LNCaP clone FGC (cell line): ENCODE results near the gene MPZL2.

Experiments
- DNase-seq: peaks from one replicate; pipeline ENCODE4 v3.0.0-alpha.2; 2011; ENCODE audit warnings: low read depth
- H3K4me3 ChIP-seq: 2 replicates; pipeline ENCODE4 v1.5.1; 2011; ENCODE audit warnings: mild to moderate bottlenecking, low read depth, low read length, control low read depth
- TF ChIP-seq, protein P1 (sequence below): IDR thresholded peaks from 2 replicates; pipeline ENCODE4 v1.5.1; 2012; ENCODE audit warnings: mild to moderate bottlenecking; ENCODE audit not compliant: control insufficient read depth, insufficient read depth; ENCODE audit errors: extremely low read depth

MPZL2 gene

GRCh38 chr11:118259138-118259537 lies 5.0 kb downstream of the MPZL2 start:
- H3K4me3 ChIP-seq, result no peak overlapping the region
- TF ChIP-seq, protein P1, sequence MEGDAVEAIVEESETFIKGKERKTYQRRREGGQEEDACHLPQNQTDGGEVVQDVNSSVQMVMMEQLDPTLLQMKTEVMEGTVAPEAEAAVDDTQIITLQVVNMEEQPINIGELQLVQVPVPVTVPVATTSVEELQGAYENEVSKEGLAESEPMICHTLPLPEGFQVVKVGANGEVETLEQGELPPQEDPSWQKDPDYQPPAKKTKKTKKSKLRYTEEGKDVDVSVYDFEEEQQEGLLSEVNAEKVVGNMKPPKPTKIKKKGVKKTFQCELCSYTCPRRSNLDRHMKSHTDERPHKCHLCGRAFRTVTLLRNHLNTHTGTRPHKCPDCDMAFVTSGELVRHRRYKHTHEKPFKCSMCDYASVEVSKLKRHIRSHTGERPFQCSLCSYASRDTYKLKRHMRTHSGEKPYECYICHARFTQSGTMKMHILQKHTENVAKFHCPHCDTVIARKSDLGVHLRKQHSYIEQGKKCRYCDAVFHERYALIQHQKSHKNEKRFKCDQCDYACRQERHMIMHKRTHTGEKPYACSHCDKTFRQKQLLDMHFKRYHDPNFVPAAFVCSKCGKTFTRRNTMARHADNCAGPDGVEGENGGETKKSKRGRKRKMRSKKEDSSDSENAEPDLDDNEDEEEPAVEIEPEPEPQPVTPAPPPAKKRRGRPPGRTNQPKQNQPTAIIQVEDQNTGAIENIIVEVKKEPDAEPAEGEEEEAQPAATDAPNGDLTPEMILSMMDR, result no peak
- no peak for DNase-seq

DNA sequence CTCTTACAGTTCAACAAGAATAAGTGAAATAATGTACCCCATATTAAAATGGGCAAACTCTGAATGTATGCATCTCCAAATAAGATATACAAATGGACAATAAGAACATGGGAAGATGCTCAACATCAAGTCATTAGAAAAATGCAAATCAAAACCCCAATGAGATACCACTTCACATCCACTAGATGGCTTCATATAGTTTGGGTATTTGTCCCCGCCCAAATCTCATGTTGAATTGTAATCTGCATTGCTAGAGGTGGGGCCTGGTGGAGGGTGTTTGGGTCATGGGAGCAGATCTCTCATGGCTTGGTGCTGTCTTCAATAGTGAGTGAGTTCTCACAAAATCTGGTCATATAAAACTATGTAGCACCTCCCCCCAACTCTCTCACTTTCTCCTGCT lies 5.7 kb downstream of the MPZL2 start:
- H3K4me3 ChIP-seq, result no peak overlapping the region
- TF ChIP-seq, protein P1, result peak; percentile 21; the same call in 1 of the 2 replicates
- DNase-seq, result no peak

GRCh38 chr11:118252688-118253087 lies 11.4 kb downstream of the MPZL2 start:
- peak overlapping the region; percentile 83 for H3K4me3 ChIP-seq
- TF ChIP-seq, protein P1, result no peak

GRCh38 chr11:118251858-118252652 lies 12.0 kb downstream of the MPZL2 start, which contains the start of gene MPZL3:
Gene MPZL3 (minus strand): TSS chr11:118252365. CDS start chr11:118252294, 71 bp downstream.
- peak within 1 kb of the TSS; percentile 83 for H3K4me3 ChIP-seq
- DNase-seq, result peak; percentile 97
- TF ChIP-seq, protein P1, result no peak

More at GRCh38 chr11:118252688-118253087, 11.4 kb downstream of the MPZL2 start:
- no peak for DNase-seq

DNA sequence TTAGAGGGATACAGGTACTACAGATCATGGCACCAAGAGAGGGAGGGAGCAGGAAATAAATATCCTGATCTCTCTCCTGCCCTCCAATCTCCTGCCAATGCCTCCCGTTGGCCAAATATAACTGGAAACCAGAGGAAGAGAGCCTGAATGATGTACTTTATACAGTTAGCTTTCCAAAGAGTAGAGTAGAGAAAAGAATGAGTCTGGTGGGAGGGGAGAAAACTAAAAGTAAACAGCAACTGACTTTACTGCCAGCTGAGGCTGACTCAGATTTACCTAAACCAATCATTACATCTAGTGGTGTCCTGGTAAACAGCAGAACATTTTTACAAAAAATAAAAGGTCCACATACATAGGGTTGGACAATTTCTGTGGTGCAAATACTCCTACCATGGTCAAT lies 17.1 kb downstream of the MPZL2 start:
- H3K4me3 ChIP-seq, result no peak overlapping the region
- TF ChIP-seq, protein P1, result no peak
- no peak for DNase-seq

- no peak overlapping the region for H3K4me3 ChIP-seq
- TF ChIP-seq, protein P1, result no peak
- no peak for DNase-seq
These were observed 18.0 kb downstream of the MPZL2 start for GRCh38 chr11:118245936-118246562.
